IPS DF 4.7 (cell line): ENCODE measurements around the gene GNAO1.

Experiments
- DNase-seq: peaks from one replicate; pipeline ENCODE4 v3.0.0-alpha.2; 2013; ENCODE audit warnings: low spot score; ENCODE audit errors: extremely low read depth

The GNAO1 gene

GRCh38 chr16:56347670-56348069 is 156.4 kb downstream of the GNAO1 start:
- no peak for DNase-seq

- DNase-seq, result no peak
These were observed 157.1 kb downstream of the GNAO1 start for GRCh38 chr16:56348168-56349085.

GRCh38 chr16:56349086-56349415 is 157.8 kb downstream of the GNAO1 start:
- DNase-seq, result no peak

- no peak for DNase-seq
These were observed 158.4 kb downstream of the GNAO1 start for GRCh38 chr16:56349711-56350161.

- DNase-seq, result no peak
These were observed 159.5 kb downstream of the GNAO1 start for GRCh38 chr16:56350491-56351405.

- no peak for DNase-seq
These were observed 160.2 kb downstream of the GNAO1 start for GRCh38 chr16:56351481-56351880.

- no peak for DNase-seq
These were observed 161.2 kb downstream of the GNAO1 start for GRCh38 chr16:56352351-56353053.

GRCh38 chr16:56353054-56353921 is 162.0 kb downstream of the GNAO1 start:
- no peak for DNase-seq

- no peak for DNase-seq
These were observed 162.7 kb downstream of the GNAO1 start for GRCh38 chr16:56354016-56354415.

GRCh38 chr16:56354746-56355145 is 163.5 kb downstream of the GNAO1 start:
- DNase-seq, result no peak

- no peak for DNase-seq
These were observed 163.9 kb downstream of the GNAO1 start for GRCh38 chr16:56355221-56355620.

GRCh38 chr16:56355786-56356275 is 164.5 kb downstream of the GNAO1 start:
- no peak for DNase-seq

GRCh38 chr16:56356276-56357240 is 165.3 kb downstream of the GNAO1 start:
- DNase-seq, result peak; percentile 75

GRCh38 chr16:56357241-56357764 is 166.0 kb downstream of the GNAO1 start:
- no peak for DNase-seq

- no peak for DNase-seq
These were observed 166.6 kb downstream of the GNAO1 start for GRCh38 chr16:56357765-56358322.

- no peak for DNase-seq
These were observed 169.1 kb downstream of the GNAO1 start for GRCh38 chr16:56360117-56361008.

- DNase-seq, result no peak
These were observed 170.9 kb downstream of the GNAO1 start for GRCh38 chr16:56362057-56362655.
